NCI-H2081 (cell line): ENCODE results near the gene DLGAP1.

Source experiments
- DNase-seq, 2 experiments: peaks; one replicate each; lab custom pipeline; 2025; lab: John Stamatoyannopoulos, UW

The DLGAP1 gene

DNA sequence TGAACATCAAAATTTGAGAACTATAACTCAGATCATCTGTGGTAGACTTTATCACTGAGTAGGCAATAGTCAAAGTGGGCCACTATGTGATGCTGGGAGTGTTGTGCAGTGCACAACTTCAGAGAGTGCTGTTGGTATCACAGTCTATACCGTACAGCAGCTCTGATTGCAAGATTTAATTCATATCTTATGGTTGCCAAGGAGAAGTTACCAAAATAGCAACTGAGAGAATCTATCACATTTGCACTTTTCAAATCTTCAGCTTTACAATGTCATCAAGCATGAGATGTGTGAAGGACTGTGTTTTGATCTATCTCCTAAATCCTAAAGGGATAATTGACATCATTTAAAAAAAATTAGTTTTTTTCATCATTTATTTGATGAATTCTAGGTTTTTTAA is 216.1 kb downstream of the DLGAP1 start:
- DNase-seq, result no peak

- no peak for DNase-seq
These were observed 217.5 kb downstream of the DLGAP1 start for GRCh38 chr18:4237664-4238041.

DNA sequence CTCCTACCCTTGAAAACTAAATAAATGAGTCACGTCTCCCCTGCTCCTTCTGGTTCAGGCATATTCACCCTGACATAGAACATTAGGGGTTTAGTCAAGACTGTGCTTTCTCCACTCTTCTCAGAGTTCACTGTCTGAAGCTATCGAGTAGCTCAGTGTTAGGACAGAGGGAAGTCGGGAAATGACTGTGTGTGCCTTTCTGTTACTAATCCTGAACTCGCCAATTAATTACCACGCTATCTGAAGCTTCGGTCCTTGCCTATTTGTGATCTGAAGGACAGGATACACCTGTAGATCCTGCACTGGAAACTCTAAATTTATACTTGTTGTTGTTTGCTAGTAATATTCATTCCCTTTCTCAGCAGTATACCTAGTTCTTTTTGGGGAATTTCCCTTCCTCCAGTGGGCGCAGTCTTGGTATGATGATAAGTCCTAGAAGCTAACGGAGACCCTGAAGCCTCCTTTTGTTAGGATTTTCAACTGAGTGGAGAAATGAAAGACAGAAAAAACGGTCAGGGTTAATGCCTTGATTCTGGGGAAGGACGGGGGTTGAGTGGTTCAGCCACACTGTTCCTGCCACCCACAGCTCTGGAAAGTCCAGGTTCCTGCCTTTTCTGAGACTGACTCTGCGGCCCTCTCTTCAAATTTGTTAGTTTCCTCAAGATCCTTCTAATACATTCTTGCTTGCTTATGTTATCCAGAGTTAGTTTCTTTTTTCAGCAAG is 218.0 kb downstream of the DLGAP1 start:
- no peak for DNase-seq

GRCh38 chr18:4233468-4233867 is 221.6 kb downstream of the DLGAP1 start:
- no peak for DNase-seq

DNA sequence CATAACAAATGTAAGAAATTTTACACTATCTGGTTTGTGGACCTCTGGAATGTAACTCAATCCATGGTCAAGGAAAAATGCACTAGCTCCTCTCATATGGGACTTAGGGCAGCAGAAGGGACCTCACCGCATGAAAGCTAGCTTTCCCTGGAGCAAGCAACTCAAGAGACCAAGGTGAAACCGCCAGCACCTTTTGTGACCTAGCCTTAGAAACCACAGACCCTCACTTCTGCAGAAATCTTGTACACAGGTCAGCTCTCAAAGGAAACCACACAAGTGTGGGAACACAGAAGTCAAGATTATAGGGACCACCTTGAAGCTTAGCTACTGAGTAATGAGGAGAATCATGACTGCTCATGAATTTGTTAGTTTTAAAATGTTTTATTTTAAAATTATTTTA is 222.5 kb downstream of the DLGAP1 start:
- no peak for DNase-seq

DNA sequence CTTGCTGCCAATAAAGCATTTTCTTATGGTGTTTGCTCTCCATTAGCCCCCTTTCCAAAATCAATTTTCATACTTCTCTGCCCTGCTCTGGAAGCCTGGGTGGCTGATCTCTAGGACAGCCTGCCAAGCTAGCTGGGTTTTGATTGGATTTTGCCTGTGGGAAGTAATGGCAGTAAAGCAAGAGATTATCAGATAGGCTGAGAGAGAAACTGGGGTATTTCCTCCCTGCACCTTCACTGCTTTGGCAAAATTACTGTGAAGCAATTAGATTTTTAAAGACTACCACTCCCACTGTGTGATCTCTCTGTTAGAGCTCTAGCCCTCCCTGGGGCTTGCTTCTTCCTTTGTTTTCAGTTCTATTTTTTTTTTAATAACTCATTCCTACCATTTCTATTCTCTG is 223.8 kb downstream of the DLGAP1 start:
- no peak for DNase-seq

DNA sequence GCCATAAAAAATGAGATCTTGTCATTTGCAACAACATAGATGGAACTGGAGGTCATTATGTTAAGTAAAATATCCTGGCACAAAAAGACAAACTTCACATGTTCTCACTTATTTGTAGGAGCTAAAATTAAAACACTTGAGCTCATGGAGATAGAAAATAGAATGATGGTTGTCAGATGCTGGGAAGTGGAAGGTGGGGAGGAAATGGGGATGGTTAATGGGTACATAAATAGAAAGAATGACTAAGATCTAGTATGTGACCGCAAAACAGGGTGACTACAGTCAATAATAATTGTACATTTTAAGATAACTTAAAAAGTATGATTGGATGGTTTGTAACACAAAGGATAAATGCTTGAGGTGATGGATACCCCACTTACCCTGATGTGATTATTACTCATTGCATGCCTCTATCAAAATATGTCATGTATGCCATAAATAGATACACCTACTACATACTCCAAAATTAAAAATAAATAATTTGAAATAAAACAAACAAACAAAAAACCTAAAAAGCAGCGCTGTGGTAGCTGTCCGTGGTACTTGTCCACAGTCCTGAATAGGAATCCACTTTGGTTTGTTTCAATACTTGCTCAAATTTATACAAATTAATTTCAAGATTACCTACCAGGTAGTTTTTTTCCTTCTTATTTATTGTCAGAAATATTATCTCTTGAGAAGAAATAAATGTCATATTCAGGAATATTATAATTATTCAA is 224.5 kb downstream of the DLGAP1 start:
- no peak for DNase-seq

GRCh38 chr18:4224031-4224704 is 230.9 kb downstream of the DLGAP1 start:
- DNase-seq, result no peak

DNA sequence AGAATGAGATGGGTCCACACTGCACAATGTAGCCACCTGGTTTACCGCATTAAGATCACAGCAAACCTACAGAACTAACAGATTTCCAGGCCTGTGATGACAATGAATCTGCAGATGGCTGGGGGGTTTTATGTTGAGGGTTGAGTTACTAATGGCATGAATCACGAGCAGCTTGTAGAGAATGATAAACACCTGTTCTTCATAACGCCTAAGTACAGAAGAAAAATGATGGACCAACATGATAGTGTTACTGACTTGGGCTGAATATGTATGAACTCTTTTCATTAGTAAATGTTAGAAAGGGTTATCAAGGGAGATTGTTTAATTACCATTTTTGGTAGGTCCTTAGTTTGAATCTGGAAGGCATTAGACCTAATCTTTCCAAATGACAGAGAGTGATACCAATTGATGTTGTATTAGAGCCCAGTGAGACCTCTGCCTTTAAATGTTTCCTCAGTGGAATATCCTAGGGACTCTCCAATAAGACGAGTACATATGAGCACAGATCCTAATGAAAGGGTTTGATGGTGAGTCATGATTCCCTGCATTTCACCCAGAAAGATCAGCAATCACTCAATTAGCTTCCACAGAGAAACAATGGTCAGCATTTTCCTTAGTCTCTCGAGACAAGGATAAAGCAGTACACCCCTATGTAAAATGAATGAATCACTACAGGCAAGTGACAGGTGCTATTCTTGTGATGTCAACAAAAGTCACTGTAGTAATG is 243.8 kb downstream of the DLGAP1 start:
- no peak for DNase-seq

DNA sequence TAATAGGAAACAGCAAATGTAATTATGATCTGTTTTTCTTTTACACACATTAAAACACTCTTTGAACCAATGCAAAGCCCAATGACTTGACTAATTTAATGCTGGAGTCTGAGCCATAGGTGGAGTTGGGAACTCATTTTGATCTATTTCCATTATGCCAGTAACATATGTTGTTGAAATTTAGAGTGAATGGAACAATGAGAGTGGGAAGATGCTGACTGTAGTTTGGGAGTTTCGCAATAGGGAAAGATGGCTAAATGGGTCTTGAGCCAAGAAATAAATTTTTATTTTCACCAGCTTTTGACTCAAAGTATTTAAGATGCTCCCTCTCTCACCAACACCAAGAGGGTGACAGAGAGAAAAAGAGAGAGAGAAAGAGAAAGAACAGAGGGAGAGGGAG is 246.7 kb downstream of the DLGAP1 start:
- no peak for DNase-seq

GRCh38 chr18:4207383-4207985 is 247.6 kb downstream of the DLGAP1 start:
- DNase-seq, result no peak

DNA sequence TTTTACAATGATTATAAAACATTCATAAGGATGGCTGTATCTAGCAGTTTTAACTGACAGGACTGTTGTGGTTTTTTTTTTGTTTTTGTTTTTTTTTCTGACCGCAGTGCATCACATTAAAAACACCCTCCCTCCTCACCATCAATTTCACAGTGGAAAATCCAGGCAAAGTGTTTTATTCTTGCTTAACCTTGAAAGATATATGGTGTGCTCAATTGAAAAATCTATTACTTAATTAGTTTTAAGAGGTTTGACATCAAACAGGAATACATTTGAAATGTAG is 250.7 kb downstream of the DLGAP1 start:
- DNase-seq, result no peak

DNA sequence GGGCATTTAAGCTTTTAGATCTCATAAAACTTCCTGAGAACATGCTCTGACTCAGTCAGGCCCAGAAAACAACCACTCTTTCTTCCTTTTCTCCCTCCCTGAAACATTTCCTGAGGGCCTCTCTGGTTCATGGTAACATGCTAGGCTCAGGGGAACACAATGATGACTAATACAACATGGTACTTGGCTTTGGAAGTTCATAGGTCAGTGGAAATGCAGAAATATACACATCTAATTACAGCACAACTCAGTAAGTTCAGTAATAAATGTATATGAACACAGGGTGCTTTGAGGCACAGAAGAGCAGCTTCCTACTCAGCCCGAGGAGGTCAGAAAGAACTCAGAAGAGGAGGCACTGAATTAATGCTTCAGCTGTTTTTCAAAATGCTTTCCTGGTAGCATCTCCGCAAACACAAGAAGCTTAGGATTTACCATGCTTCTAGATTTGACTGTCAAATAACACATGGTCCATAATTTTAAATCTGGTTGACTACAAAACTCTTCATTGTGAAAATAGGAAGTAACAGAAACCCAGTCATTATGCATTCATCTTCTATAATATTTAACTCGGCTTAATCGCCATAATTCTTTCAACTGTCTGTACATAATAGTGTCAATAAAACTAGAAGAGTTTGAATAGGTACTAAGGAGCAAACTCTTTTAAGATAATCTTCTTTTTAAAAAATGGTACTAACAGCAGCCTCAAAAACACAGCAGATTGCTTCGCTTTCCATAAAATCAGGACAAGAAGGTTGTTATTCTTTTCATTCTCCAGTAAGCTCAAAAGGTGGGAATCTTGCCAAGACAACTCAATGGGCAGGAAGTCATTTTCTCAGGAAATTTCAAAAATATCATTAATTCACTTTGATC is 251.3 kb downstream of the DLGAP1 start:
- no peak for DNase-seq

DNA sequence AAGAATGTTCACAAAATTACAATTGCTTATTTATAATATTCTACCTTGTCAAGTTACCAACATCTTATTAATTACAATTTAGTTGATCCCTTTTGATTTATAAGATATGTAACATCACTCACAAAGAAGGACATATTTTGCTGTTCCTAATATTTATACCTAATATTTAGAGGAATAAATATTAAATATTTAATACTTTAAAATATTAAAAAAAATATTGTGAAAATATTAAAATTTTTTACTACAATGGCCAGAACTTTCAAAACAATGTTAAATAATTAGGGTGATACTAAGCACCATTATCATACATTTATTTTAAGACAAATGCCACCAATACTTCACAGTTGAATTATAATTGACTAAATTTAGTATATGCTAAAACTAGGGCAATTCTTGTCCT is 254.7 kb downstream of the DLGAP1 start:
- no peak for DNase-seq

DNA sequence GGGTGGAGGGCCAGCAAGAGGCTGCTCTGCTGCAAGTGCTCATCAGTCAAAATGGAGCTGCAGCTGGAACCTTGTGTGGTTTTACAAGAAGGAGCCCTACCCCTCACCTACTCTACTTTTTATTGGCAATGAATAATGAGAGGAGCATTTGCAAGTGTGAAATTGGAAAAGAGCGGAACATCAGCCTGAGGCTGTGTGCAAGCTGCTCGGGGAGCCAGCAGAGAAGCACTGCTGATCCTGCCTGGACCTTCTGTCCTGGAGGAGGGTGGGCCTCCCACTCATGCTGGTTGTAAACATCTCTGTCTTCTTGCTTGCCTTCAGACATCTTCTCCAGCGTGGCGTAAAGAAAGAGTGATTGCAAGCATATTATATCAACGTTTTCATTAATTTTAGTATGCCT is 256.2 kb downstream of the DLGAP1 start:
- no peak for DNase-seq

DNA sequence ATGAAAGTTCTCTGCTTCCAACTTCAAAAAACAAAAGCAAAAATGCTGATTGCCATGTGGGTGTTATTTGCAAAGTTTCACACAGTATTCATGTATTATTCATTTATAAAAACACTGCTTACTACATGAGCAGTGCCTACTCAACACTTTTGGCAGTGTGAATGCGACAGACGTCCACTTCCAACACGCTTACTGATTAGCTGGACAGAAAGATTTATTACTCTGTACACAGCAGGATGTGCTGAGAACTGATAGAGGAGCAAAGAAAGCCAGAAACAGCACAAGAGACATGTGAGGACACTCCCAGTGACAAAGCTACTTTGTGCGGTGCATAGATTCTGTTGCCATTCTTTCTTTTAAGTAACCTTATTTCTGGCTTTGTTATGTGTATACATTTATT is 258.8 kb downstream of the DLGAP1 start:
- DNase-seq, result no peak

GRCh38 chr18:4193086-4193485 is 262.0 kb downstream of the DLGAP1 start:
- no peak for DNase-seq

DNA sequence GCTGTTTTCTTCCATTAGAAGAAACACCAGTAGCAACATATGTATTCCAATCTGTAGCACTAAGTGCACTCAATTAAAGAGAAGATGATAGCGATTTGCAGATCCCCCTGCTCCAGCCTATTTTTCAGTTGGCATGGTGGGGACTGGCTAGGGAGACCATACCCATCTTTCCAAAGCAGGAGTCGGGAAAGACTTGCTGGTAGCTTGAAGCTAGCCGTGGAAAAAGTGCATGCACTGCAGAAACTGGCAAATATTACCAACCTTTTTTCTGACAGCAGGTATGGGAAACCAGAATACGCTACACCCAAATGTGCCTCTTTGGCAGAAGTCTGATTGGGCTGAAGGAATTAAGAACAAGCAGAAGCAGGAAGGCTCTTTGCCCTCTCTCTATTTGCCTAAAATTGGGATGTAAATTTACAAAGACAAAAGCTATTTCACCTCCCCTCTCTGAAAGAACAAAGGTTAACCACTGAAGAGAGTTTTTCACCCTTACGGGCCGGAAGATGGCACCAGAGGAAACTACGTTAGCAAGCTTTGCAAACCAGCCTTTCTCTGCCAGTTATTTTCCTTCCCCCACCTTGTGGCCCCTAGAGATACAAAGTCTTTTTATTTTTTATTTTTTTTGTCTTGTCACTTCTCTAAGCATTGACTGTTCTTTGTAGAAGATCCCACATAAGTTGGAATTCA is 273.1 kb downstream of the DLGAP1 start:
- DNase-seq, result no peak

DNA sequence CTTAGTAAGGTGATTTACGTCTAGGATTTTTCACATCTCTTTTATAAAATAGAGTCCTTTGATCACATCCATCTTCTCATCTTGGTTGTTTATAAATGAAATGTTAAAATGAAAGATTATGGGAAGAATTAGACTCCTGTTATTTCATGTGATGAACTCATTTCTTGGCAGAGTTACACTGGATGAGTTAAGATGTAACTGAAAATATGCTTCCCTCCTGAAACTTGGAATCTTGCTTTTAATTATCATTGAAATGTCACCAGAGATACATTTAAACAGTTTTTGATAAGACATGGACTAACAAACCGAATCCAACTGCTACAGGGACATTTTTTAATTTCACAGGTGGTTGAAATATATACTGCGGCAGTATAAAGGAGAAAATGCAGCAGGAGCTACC is 274.0 kb downstream of the DLGAP1 start:
- DNase-seq, result no peak

DNA sequence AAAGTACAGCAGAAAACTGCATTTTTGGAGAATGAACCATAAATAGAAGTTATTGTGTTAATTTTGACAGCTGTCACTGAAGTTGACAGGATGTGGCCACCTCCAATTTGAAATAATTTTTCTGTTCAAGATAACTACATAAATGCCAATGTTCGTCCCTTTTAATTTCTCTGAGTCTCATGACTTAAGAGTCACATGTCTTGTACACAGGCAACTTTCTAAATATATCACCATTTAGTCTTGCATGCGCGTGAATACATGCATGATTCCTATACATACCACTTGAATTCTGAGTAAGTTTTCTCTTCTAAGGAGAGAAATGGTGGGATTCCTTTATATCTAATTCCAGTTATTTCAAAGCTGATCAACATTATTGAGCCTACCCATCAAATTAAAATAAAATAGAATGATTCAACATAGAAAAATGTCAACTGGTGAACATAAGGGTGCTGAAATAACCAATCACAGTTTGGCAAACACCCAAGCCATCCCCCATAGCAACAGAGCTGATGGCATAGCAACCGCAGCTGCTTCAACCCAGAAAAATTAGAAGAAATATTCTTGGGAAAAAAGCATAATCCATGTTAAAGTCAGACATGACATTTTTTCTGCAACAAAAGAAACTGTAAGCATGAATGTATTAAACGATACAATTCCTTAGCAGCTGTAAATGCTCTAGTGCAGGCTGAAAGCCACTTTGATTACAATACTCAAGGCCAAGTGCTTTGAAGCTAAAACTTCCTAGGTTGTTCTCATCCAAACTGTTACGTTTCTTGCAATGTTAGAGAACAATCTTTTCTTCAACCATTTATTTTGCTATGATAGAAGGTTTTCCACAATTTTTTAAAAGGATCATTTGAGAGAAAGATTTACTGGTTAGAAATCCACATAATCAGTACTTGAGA is 282.7 kb downstream of the DLGAP1 start:
- DNase-seq, result no peak
